Measurements from ENCODE around the gene PARP12.

- TF ChIP-seq YY1 (IDR thresholded peaks at IDR 0.05; ENCODE audit: insufficient read depth, insufficient read length), result no peak
- TF ChIP-seq SUZ12 (IDR thresholded peaks at IDR 0.05; ENCODE audit: extremely low read depth, insufficient read depth, insufficient read length), result no peak
These were observed 69.2 kb downstream of the PARP12 start for GRCh38 chr7:139993592-139993991.
